HepG2 (cell line): ENCODE results near the gene TEX19. TPM values are rescaled to one million over a fixed set of nuclear protein-coding genes. Genes with fewer than 3 reads are reported as not detected.

Experiments
- AGO1 ChIP-seq: fragments of 200-400 bp; formaldehyde crosslinking; IDR thresholded peaks from 2 replicates; pipeline ENCODE4 v1.6.1; 2017; ENCODE audit warnings: mild to moderate bottlenecking, low read depth, low read length, moderate library complexity; ENCODE audit not compliant: poor library complexity, severe bottlenecking
- AHR ChIP-seq: IDR thresholded peaks from 2 replicates; pipeline ENCODE4 v1.6.1; 2018; ENCODE audit warnings: missing genetic modification reagents, missing compliant biosample characterization
- BRD4 ChIP-seq: sonication (generic); formaldehyde crosslinking; IDR thresholded peaks from 2 replicates; pipeline ENCODE4 v1.4.0; 2020; ENCODE audit warnings: missing genetic modification reagents
- GABPB1 ChIP-seq: IDR thresholded peaks from 2 replicates; pipeline ENCODE4 v1.6.1; 2016; ENCODE audit warnings: mild to moderate bottlenecking, missing genetic modification reagents, moderate library complexity, missing compliant biosample characterization
- HOXA7 ChIP-seq: sonication (generic); formaldehyde crosslinking; IDR thresholded peaks from 2 replicates; pipeline ENCODE4 v1.8.1; 2022; ENCODE audit warnings: mild to moderate bottlenecking, missing genetic modification reagents, moderate library complexity
- JDP2 ChIP-seq: sonication (generic); formaldehyde crosslinking; IDR thresholded peaks from 2 replicates; pipeline ENCODE4 v1.8.1; 2022; ENCODE audit warnings: missing genetic modification reagents, borderline replicate concordance
- LCORL ChIP-seq, 2 experiments: fragments of 450-650 bp in 1 of 2; sonication (generic) in 1 of 2; formaldehyde crosslinking in 1 of 2; IDR thresholded peaks; 2 replicates each; pipeline versions ENCODE4 v1.5.0 to v1.6.1; 2017 to 2020; ENCODE audit warnings: antibody characterized with exemption in 1 of 2, missing genetic modification reagents in 1 of 2
- MEF2D ChIP-seq: sonication (generic); formaldehyde crosslinking; IDR thresholded peaks from 2 replicates; pipeline ENCODE4 v1.5.1; 2020; ENCODE audit warnings: mild to moderate bottlenecking, missing genetic modification reagents
- PAWR ChIP-seq: sonication (generic); formaldehyde crosslinking; IDR thresholded peaks from 2 replicates; pipeline ENCODE4 v1.4.0; 2020; ENCODE audit warnings: missing genetic modification reagents, mild to moderate bottlenecking, borderline replicate concordance
- SIN3A ChIP-seq: IDR thresholded peaks from 2 replicates; pipeline ENCODE4 v1.6.1; 2011; ENCODE audit warnings: low read depth, mild to moderate bottlenecking, control low read depth, low read length, borderline replicate concordance
- SOX6 ChIP-seq, 2 experiments: fragments of 450-650 bp in 1 of 2; sonication (generic) in 1 of 2; formaldehyde crosslinking in 1 of 2; IDR thresholded peaks; 2 replicates each; pipeline versions ENCODE4 v1.4.0 to v1.6.1; 2017 to 2020; ENCODE audit warnings: antibody characterized with exemption in 1 of 2, mild to moderate bottlenecking in 1 of 2, missing genetic modification reagents in 1 of 2
- SUZ12 ChIP-seq: fragments of 150-350 bp; IDR thresholded peaks from 2 replicates; pipeline ENCODE4 v1.6.1; 2014; ENCODE audit warnings: low read depth, low read length
- ZFP36L1 ChIP-seq: sonication (generic); formaldehyde crosslinking; IDR thresholded peaks from 2 replicates; pipeline ENCODE4 v1.8.0; 2022; ENCODE audit warnings: mild to moderate bottlenecking, missing genetic modification reagents, moderate library complexity
- ZFP41 ChIP-seq: sonication (generic); formaldehyde crosslinking; IDR thresholded peaks from 2 replicates; pipeline ENCODE4 v1.4.0; 2020; ENCODE audit warnings: mild to moderate bottlenecking, missing genetic modification reagents, borderline replicate concordance
- ZNF430 ChIP-seq: sonication (generic); formaldehyde crosslinking; IDR thresholded peaks from 2 replicates; pipeline ENCODE4 v1.9.0; 2021; ENCODE audit warnings: mild to moderate bottlenecking, missing genetic modification reagents
- ZNF773 ChIP-seq: sonication (generic); formaldehyde crosslinking; IDR thresholded peaks from 2 replicates; pipeline ENCODE4 v1.4.0; 2020; ENCODE audit warnings: missing genetic modification reagents, borderline replicate concordance
- ZNF83 ChIP-seq: sonication (generic); formaldehyde crosslinking; IDR thresholded peaks from 2 replicates; pipeline ENCODE4 v1.4.0; 2020; ENCODE audit warnings: missing genetic modification reagents, mild to moderate bottlenecking, borderline replicate concordance
- polyA plus RNA-seq, 8 experiments: library from polyadenylated mRNA; depleted of rRNA in 3 of 8; stranded (reverse) in 7 of 8; unstranded in 1 of 8; fragments of >200 nt; fragmentation: Illumina TruSeq in 4 of 8; extraction: Trizol in 4 of 8; gene quantifications; 2 replicates each; pipeline versions ENCODE4 v1.2.1 to v1.2.3, GENCODE V29; 2011 to 2016; ENCODE audit warnings: low read depth in 4 of 8, missing spikeins in 1 of 8, mixed read lengths in 1 of 8; ENCODE audit not compliant: insufficient read depth in 1 of 8
- total RNA-seq, 5 experiments: library from RNA; depleted of rRNA; stranded (reverse); fragments of >200 nt; fragmentation: Illumina TruSeq; extraction: Trizol; gene quantifications; 2 replicates each; pipeline ENCODE4 v1.2.3, GENCODE V29; 2016; ENCODE audit warnings: low read depth in 1 of 5
- TF ChIP-seq, protein P1 (sequence below): IDR thresholded peaks from 2 replicates; pipeline ENCODE4 v1.6.1; 2018; ENCODE audit warnings: missing genetic modification reagents
- TF ChIP-seq, protein P2 (sequence below): sonication (generic); formaldehyde crosslinking; IDR thresholded peaks from 2 replicates; pipeline ENCODE4 v1.8.0; 2022; ENCODE audit warnings: mild to moderate bottlenecking, missing genetic modification reagents, moderate library complexity
- TF ChIP-seq, protein P3 (sequence below): sonication (generic); formaldehyde crosslinking; IDR thresholded peaks from 2 replicates; pipeline ENCODE4 v1.4.0; 2020; ENCODE audit warnings: mild to moderate bottlenecking, low read depth, missing genetic modification reagents
- TF ChIP-seq, protein P4 (sequence below): sonication (generic); formaldehyde crosslinking; IDR thresholded peaks from 2 replicates; pipeline ENCODE4 v1.4.0; 2020; ENCODE audit warnings: missing genetic modification reagents
- TF ChIP-seq, protein P5 (sequence below): sonication (generic); IDR thresholded peaks from 2 replicates; pipeline ENCODE4 v1.6.1; 2016; ENCODE audit warnings: low read depth, borderline replicate concordance

Gene TEX19
- total and polyA plus RNA-seq, 2 of the 13 experiments (the other 11 are each of a cell fraction or from before 2014, with no cell fraction given) = 1.3 to 6.0 TPM

DNA sequence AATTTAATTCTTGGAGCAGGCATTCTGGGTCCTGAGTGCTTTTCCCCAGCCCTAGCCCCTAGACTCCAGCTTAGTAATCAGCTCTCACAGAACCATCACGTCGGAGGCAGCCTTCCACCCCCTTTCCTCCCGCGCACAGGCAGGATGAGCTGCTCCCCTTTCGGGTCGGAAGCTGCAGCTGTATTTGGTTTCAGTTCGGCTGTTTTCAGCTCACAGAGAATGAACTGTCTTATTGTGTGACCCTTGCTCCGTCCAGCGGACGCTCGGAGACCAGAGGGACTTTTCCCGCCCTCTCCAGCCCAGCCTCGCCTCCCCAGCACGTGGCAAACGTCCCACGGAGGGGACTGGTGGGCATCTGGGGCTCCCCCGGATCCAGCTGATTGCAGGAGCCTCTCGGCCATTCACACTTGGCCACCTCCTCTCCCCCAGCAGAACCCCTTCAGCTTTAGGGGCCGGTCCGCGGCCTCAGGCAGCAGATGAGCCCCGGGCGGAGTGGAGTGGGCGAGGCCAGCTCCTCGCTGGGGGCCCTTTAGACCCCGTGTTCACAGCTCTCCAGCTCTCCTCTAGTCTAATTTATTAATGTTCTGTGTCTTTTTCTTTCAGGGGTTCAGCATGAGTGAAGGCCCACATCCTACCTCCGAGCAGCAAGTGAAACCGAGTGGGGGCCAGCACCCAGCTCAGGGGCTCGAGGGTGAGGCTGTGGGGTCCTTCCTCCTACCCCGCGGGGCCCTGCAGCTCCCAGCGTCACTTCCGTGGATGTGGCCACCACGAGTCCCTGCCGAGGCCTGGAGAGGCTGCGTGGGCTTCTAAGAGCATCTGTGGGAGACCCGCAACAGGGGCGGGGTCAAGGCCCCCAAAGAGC, 11.7 kb downstream of the TEX19 start (continued):
- TF ChIP-seq SIN3A (no peak), ZNF773 (CRISPR knock-in tag) (peak; percentile 92; the same call in 1 of the 2 replicates), MEF2D (CRISPR knock-in tag) (peak; percentile 87), AGO1 (no peak), JDP2 (no peak), GABPB1 (CRISPR knock-in tag) (peak; percentile 57), SOX6 (IDR thresholded peaks at IDR 0.05) (no peak), SOX6 (CRISPR knock-in tag; IDR thresholded peaks at IDR 0.05) (peak; percentile 66), AHR (CRISPR knock-in tag) (peak; percentile 86; the same call in 1 of the 2 replicates), BRD4 (CRISPR knock-in tag) (peak; percentile 67), PAWR (CRISPR knock-in tag) (0 out of 2 replicates have a peak, but pooled peaks have one; percentile 45), LCORL (IDR thresholded peaks at IDR 0.05) (no peak), LCORL (CRISPR knock-in tag; IDR thresholded peaks at IDR 0.05) (peak; percentile 88), SUZ12 (no peak), ZFP36L1 (CRISPR knock-in tag) (peak; percentile 74; the same call in 1 of the 2 replicates), HOXA7 (no peak), ZNF430 (CRISPR knock-in tag) (peak; percentile 96), ZNF83 (CRISPR knock-in tag) (peak; percentile 72; the same call in 1 of the 2 replicates), ZFP41 (CRISPR knock-in tag) (peak; percentile 92; the same call in 1 of the 2 replicates)
- TF ChIP-seq, protein P1, sequence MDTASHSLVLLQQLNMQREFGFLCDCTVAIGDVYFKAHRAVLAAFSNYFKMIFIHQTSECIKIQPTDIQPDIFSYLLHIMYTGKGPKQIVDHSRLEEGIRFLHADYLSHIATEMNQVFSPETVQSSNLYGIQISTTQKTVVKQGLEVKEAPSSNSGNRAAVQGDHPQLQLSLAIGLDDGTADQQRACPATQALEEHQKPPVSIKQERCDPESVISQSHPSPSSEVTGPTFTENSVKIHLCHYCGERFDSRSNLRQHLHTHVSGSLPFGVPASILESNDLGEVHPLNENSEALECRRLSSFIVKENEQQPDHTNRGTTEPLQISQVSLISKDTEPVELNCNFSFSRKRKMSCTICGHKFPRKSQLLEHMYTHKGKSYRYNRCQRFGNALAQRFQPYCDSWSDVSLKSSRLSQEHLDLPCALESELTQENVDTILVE = no peak
- TF ChIP-seq, protein P2, sequence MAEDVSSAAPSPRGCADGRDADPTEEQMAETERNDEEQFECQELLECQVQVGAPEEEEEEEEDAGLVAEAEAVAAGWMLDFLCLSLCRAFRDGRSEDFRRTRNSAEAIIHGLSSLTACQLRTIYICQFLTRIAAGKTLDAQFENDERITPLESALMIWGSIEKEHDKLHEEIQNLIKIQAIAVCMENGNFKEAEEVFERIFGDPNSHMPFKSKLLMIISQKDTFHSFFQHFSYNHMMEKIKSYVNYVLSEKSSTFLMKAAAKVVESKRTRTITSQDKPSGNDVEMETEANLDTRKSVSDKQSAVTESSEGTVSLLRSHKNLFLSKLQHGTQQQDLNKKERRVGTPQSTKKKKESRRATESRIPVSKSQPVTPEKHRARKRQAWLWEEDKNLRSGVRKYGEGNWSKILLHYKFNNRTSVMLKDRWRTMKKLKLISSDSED (CRISPR knock-in tag) = no peak
- TF ChIP-seq, protein P3, sequence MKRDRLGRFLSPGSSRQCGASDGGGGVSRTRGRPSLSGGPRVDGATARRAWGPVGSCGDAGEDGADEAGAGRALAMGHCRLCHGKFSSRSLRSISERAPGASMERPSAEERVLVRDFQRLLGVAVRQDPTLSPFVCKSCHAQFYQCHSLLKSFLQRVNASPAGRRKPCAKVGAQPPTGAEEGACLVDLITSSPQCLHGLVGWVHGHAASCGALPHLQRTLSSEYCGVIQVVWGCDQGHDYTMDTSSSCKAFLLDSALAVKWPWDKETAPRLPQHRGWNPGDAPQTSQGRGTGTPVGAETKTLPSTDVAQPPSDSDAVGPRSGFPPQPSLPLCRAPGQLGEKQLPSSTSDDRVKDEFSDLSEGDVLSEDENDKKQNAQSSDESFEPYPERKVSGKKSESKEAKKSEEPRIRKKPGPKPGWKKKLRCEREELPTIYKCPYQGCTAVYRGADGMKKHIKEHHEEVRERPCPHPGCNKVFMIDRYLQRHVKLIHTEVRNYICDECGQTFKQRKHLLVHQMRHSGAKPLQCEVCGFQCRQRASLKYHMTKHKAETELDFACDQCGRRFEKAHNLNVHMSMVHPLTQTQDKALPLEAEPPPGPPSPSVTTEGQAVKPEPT (CRISPR knock-in tag) = peak; percentile 95
- TF ChIP-seq, protein P4, sequence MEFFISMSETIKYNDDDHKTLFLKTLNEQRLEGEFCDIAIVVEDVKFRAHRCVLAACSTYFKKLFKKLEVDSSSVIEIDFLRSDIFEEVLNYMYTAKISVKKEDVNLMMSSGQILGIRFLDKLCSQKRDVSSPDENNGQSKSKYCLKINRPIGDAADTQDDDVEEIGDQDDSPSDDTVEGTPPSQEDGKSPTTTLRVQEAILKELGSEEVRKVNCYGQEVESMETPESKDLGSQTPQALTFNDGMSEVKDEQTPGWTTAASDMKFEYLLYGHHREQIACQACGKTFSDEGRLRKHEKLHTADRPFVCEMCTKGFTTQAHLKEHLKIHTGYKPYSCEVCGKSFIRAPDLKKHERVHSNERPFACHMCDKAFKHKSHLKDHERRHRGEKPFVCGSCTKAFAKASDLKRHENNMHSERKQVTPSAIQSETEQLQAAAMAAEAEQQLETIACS (CRISPR knock-in tag) = no peak
- TF ChIP-seq, protein P5, sequence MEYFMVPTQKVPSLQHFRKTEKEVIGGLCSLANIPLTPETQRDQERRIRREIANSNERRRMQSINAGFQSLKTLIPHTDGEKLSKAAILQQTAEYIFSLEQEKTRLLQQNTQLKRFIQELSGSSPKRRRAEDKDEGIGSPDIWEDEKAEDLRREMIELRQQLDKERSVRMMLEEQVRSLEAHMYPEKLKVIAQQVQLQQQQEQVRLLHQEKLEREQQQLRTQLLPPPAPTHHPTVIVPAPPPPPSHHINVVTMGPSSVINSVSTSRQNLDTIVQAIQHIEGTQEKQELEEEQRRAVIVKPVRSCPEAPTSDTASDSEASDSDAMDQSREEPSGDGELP = peak; percentile 71
